GM06990 (cell line): ENCODE results near the gene DBN1.
A peak's percentile ranks its signal among the peaks of the same experiment; 100 is the strongest.

ENCODE experiments used
- DNase-seq: peaks from one replicate; pipeline ENCODE4 v3.0.0-alpha.2; 2011; ENCODE audit not compliant: insufficient read length; ENCODE audit errors: extremely low read depth
- H3K27me3 ChIP-seq: replicated peaks from 2 replicates; pipeline ENCODE4 v1.6.0; 2011; ENCODE audit warnings: low read length; ENCODE audit not compliant: control insufficient read depth, insufficient read depth
- H3K36me3 ChIP-seq: 2 replicates; pipeline ENCODE4 v1.5.1; 2011; ENCODE audit warnings: low read length; ENCODE audit not compliant: control insufficient read depth, insufficient read depth
- H3K4me3 ChIP-seq: replicated peaks from 2 replicates; pipeline ENCODE4 v1.5.1; 2011; ENCODE audit warnings: low read depth, mild to moderate bottlenecking, control low read depth, low read length
- CTCF ChIP-seq: IDR thresholded peaks from 2 replicates; pipeline ENCODE4 v1.5.1; 2011; ENCODE audit warnings: low read length, control low read depth, mild to moderate bottlenecking, inconsistent platforms; ENCODE audit not compliant: insufficient read depth, poor library complexity, severe bottlenecking

DBN1 gene

GRCh38 chr5:177473443-177474001 is at the start of gene DBN1:
TSS of gene DBN1 (minus strand) at chr5:177473634. CDS start at chr5:177473521, 113 bp downstream.
- Histone ChIP-seq H3K36me3 (no peaks in the 10 kb centered on the region), H3K4me3 (peak within 1 kb of the TSS; percentile 62), H3K27me3 (no peaks in the 10 kb centered on the region; the same call in 1 of the 2 replicates)
- DNase-seq: peak; percentile 61
- TF ChIP-seq CTCF: no peak

- no peak for DNase-seq
- Histone ChIP-seq H3K4me3 (no peak overlapping the region), H3K27me3 (no peaks in the 10 kb centered on the region), H3K36me3 (peaks cover 32% of the 10 kb centered on the region)
- peak; percentile 14 for TF ChIP-seq CTCF
Observed at GRCh38 chr5:177520916-177521513, 47.6 kb upstream of the DBN1 start.

GRCh38 chr5:177520271-177520670 is 46.8 kb upstream of the DBN1 start:
- Histone ChIP-seq H3K4me3 (no peak overlapping the region), H3K27me3 (no peaks in the 10 kb centered on the region), H3K36me3 (peaks cover 35% of the 10 kb centered on the region)
- no peak for DNase-seq
- TF ChIP-seq CTCF: no peak

GRCh38 chr5:177519463-177520235 is 46.2 kb upstream of the DBN1 start:
- Histone ChIP-seq H3K36me3 (peaks cover 38% of the 10 kb centered on the region), H3K4me3 (no peak overlapping the region), H3K27me3 (no peaks in the 10 kb centered on the region)
- no peak for TF ChIP-seq CTCF
- DNase-seq: no peak

- peaks cover 47% of the 10 kb centered on the region for H3K36me3 ChIP-seq
- TF ChIP-seq CTCF: no peak
- peak; percentile 94 for DNase-seq
Observed at GRCh38 chr5:177516601-177517568, 43.5 kb upstream of the DBN1 start, which contains the start of gene DDX41. TSS of gene DDX41 (minus strand) at chr5:177516961. CDS start at chr5:177516945, 16 bp downstream.

More at GRCh38 chr5:177516601-177517568, 43.5 kb upstream of the DBN1 start, which contains the start of gene DDX41:
- Histone ChIP-seq H3K27me3 (no peaks in the 10 kb centered on the region), H3K4me3 (peak within 1 kb of the TSS; percentile 99)
